DOHH2 (cell line): ENCODE data around the gene CPNE6.

Source experiments
- H3F3A ChIP-seq: fragments of 200-600 bp; sonication (generic), shearing (Covaris generic); 2 replicates; pipeline ENCODE4 v1.6.0; 2016; ENCODE audit warnings: antibody characterized with exemption, mild to moderate bottlenecking; ENCODE audit not compliant: control insufficient read depth, insufficient read depth
- H3K27ac ChIP-seq: fragments of 200-600 bp; sonication (generic); 2 replicates; pipeline ENCODE4 v1.5.1; 2014; ENCODE audit warnings: low read depth, mild to moderate bottlenecking, low read length, moderate library complexity
- H3K27me3 ChIP-seq: fragments of 200-600 bp; sonication (generic); 2 replicates; pipeline ENCODE4 v1.6.1; 2014; ENCODE audit warnings: mild to moderate bottlenecking, low read length, mixed read lengths; ENCODE audit not compliant: control insufficient read depth
- H3K36me3 ChIP-seq: fragments of 200-600 bp; sonication (generic); 2 replicates; pipeline ENCODE4 v1.6.1; 2014; ENCODE audit warnings: mild to moderate bottlenecking, low read length, moderate library complexity, mixed read lengths; ENCODE audit not compliant: control insufficient read depth
- H3K4me1 ChIP-seq: fragments of 200-600 bp; sonication (generic); 2 replicates; pipeline ENCODE4 v1.6.1; 2014; ENCODE audit warnings: mild to moderate bottlenecking, low read length, mixed read lengths; ENCODE audit not compliant: control insufficient read depth
- H3K4me2 ChIP-seq: fragments of 200-600 bp; sonication (generic); 2 replicates; pipeline ENCODE4 v1.6.0; 2014; ENCODE audit warnings: mild to moderate bottlenecking, low read length, moderate library complexity
- H3K4me3 ChIP-seq: fragments of 200-600 bp; sonication (generic); 2 replicates; pipeline ENCODE4 v1.5.1; 2014; ENCODE audit warnings: mild to moderate bottlenecking, low read length, mixed read lengths
- H3K79me2 ChIP-seq: fragments of 200-600 bp; sonication (generic); 2 replicates; pipeline ENCODE4 v1.6.1; 2014; ENCODE audit warnings: mild to moderate bottlenecking, low read length, mixed read lengths; ENCODE audit not compliant: control insufficient read depth
- H3K9me2 ChIP-seq: fragments of 200-600 bp; sonication (generic); replicated peaks from 2 replicates; pipeline ENCODE4 v1.6.1; 2014; ENCODE audit warnings: mild to moderate bottlenecking, low read length, mixed read lengths; ENCODE audit not compliant: control insufficient read depth
- H3K9me3 ChIP-seq: fragments of 200-600 bp; sonication (generic); 2 replicates; pipeline ENCODE4 v1.6.1; 2014; ENCODE audit warnings: antibody characterized with exemption, low read length, mixed read lengths; ENCODE audit not compliant: control insufficient read depth, insufficient read depth
- H4K20me1 ChIP-seq: fragments of 200-600 bp; sonication (generic); 2 replicates; pipeline ENCODE4 v1.6.0; 2014; ENCODE audit warnings: low read depth, mild to moderate bottlenecking, antibody characterized with exemption, low read length, moderate library complexity; ENCODE audit not compliant: control insufficient read depth, insufficient read depth
- EZH2phosphoT487 ChIP-seq: fragments of 200-600 bp; sonication (generic); IDR thresholded peaks from 2 replicates; pipeline ENCODE4 v1.6.1; 2017; ENCODE audit warnings: borderline replicate concordance, mild to moderate bottlenecking, antibody characterized with exemption, low read length, moderate library complexity, mixed read lengths
- TF ChIP-seq, protein P1 (sequence below): fragments of 200-600 bp; sonication (generic); IDR thresholded peaks from one replicate; pipeline ENCODE4 v1.5.1; 2014; ENCODE audit warnings: antibody characterized with exemption, mild to moderate bottlenecking, low read depth, low read length; ENCODE audit not compliant: poor library complexity, severe bottlenecking

CPNE6 gene

DNA sequence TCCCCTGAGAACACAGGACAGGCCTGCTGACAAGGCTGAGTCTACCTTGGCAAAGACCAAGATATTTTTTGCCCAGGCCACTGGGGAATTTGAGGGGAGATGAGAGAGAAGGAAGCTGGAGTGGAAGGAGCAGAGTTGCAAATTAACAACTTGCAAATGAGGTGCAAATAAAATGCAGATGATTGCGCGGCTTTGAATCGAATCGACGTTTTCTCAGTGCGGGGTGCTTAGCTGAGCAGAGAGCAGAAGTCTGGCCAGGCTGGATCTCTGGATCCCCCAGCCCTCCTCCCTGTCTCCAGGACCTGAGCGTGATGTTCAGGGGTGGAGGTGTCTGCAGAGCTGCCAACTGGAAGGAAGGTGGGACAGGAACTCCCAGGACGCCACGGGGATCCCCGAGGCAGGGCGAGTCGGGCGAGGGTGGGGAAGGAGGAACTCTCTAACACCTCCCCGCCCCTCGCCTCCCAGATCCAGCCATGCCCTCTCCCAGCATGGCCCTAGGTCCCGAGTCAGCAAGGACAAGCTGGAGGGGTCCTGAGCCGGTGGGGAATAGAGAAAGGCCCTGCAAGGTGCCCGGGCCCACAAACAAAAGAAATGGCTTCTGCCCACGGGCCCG lies 20.1 kb upstream of the CPNE6 start:
- Histone ChIP-seq H3K79me2 (no peaks in the 10 kb centered on the region), H3K9me2 (no peaks in the 10 kb centered on the region), H3K27me3 (peaks cover 15% of the 10 kb centered on the region), H4K20me1 (no peaks in the 10 kb centered on the region), H3K4me3 (peak overlapping the region; percentile 80), H3K9me3 (no peaks in the 10 kb centered on the region), H3K4me2 (peak overlapping the region; percentile 96), H3K27ac (peak overlapping the region; percentile 0; the same call in 1 of the 2 replicates), H3F3A (peaks cover 9% of the 10 kb centered on the region), H3K4me1 (peaks cover 47% of the 10 kb centered on the region), H3K36me3 (no peaks in the 10 kb centered on the region)
- TF ChIP-seq, protein P1, sequence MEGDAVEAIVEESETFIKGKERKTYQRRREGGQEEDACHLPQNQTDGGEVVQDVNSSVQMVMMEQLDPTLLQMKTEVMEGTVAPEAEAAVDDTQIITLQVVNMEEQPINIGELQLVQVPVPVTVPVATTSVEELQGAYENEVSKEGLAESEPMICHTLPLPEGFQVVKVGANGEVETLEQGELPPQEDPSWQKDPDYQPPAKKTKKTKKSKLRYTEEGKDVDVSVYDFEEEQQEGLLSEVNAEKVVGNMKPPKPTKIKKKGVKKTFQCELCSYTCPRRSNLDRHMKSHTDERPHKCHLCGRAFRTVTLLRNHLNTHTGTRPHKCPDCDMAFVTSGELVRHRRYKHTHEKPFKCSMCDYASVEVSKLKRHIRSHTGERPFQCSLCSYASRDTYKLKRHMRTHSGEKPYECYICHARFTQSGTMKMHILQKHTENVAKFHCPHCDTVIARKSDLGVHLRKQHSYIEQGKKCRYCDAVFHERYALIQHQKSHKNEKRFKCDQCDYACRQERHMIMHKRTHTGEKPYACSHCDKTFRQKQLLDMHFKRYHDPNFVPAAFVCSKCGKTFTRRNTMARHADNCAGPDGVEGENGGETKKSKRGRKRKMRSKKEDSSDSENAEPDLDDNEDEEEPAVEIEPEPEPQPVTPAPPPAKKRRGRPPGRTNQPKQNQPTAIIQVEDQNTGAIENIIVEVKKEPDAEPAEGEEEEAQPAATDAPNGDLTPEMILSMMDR = no peak
- TF ChIP-seq EZH2phosphoT487 = no peak

DNA sequence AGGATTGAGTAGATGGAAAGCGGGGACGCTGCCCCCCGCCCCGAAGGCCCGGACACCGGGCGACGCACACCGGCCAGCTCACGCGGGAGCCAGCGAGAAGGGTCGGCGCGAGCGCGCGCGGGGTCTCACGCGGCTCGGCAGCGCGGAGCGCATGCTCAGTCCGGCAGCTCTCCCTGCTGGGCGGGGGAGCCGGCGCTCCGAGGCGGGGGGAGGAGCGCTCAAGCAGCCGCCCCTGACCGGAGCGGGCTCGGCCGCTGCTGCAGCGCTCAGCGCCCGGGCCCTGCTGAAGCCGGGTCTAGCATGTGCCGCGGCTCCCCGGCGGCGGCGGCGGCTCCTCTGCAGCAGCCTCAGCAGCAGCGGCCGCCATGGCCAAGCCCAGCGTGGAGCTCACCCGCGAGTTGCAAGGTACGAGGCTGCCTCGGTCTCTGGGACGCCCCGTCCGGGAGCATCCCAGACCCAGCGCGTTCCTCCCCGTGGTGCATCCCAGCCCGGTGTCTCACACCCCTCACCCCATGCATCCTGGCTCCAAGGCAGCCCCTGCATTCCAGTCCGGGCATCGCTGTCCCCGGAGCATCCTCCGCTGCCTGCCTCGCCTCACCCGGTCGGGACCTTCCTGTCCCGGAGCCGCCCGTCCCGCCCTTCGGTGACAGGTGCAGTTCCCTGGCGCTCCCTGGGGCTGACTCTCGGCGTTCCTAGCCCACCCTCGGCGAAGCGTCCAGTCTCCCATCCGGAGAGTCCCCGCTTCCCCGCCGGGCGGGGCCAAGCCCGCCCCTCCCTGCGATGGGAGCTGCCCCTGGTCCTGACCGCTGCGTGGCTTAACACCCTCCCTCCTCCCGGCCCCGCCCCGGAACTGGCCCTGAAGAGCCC lies 19.3 kb upstream of the CPNE6 start, which contains the start of gene CARMIL3:
Gene CARMIL3 (plus strand): TSS at position 221 of the 867 bp plus-strand sequence. CDS start 145 bp downstream, at position 366.
- H3F3A ChIP-seq = peaks cover 9% of the 10 kb centered on the region
- peaks cover 47% of the 10 kb centered on the region for H3K4me1 ChIP-seq
- peak within 1 kb of the TSS; percentile 96 for H3K4me2 ChIP-seq
- H3K4me3 ChIP-seq = peak within 1 kb of the TSS; percentile 80
- TF ChIP-seq, protein P1 = no peak
- TF ChIP-seq EZH2phosphoT487 = no peak
- no peaks in the 10 kb centered on the region for H3K79me2 ChIP-seq
- peaks cover 15% of the 10 kb centered on the region for H3K27me3 ChIP-seq
- no peaks in the 10 kb centered on the region for H4K20me1 ChIP-seq
- no peaks in the 10 kb centered on the region for H3K9me2 ChIP-seq
- H3K27ac ChIP-seq = peak within 1 kb of the TSS; percentile 0; the same call in 1 of the 2 replicates
- no peaks in the 10 kb centered on the region for H3K9me3 ChIP-seq
- H3K36me3 ChIP-seq = no peaks in the 10 kb centered on the region

DNA sequence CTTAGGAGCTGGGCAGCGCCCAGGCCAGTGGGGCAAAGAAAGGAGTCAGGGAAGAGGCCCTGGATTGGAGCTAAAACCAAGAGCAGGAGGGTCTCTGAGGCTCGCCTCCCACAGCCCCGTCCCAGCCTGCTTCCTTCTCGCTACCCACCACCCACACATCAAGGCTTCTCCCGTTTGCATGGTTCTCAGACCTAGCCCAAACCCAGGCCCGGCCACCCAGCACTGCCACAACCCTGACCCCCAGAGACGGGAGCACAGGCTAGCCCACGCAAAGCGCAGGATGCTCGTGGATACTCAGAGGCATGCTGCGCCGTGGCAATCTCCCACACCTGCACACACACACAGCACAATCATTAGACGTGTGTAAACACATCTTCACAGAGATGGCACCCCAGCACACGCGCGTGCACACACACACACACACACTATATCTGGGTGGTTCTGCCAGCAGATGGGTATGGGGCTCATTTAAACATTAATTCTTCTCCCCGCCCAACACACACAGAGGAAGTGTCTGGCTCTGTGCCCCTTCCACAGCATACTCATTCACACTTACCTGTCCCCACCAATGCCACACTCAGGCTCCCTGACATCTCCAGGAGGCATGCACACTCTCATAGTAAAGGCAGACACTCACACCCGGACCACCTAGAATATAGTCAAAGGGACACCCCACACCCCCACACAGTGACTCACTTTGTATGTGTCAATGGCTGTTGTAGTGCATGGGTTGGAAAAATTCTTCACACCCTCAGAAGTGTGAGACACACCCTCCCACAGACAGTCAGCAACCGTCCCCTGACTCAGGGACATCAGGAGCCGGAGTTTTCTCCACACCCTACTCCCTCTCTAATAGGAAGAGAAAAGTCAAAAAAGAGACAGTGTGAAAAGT lies 18.5 kb upstream of the CPNE6 start:
- Histone ChIP-seq H3K79me2 (no peaks in the 10 kb centered on the region), H3K4me2 (peak overlapping the region; percentile 96), H3F3A (peaks cover 9% of the 10 kb centered on the region)

More for the DNA sequence above, 18.5 kb upstream of the CPNE6 start:
- Histone ChIP-seq H3K27me3 (peaks cover 15% of the 10 kb centered on the region), H3K27ac (no peak overlapping the region), H3K9me3 (no peaks in the 10 kb centered on the region), H3K4me1 (peaks cover 47% of the 10 kb centered on the region), H3K9me2 (no peaks in the 10 kb centered on the region), H3K36me3 (no peaks in the 10 kb centered on the region), H4K20me1 (no peaks in the 10 kb centered on the region), H3K4me3 (peak overlapping the region; percentile 80)
- TF ChIP-seq, protein P1 = no peak
- TF ChIP-seq EZH2phosphoT487 = no peak
